Measurements from ENCODE around the gene LIFR.
"Not testable (repeated sequence)": the region's sequence is repeated elsewhere in the genome, so short reads cannot be mapped to it uniquely, and the experiment has no call there.

Gene LIFR
- total RNA-seq: 0 to 1.6 (median 0.18) reads per million in 18 experiments

GRCh38 chr5:38556599-38557307 lies at the start of gene LIFR:
Gene LIFR, minus strand, starts transcription at chr5:38556646. Its CDS starts 25,999 bp downstream, at chr5:38530647.
- peak in 1 of 2 donors; percentile 4 for DNase-seq

GRCh38 chr5:38605610-38606009 lies 49.2 kb upstream of the LIFR start:
- DNase-seq: no peak

GRCh38 chr5:38603691-38604090 lies 47.2 kb upstream of the LIFR start:
- no peak for DNase-seq

GRCh38 chr5:38602641-38603040 lies 46.2 kb upstream of the LIFR start:
- DNase-seq: no peak

- no peak for DNase-seq
Observed at GRCh38 chr5:38601863-38602298, 45.4 kb upstream of the LIFR start.

- DNase-seq: no peak
Observed at GRCh38 chr5:38601133-38601862, 44.9 kb upstream of the LIFR start.

DNA sequence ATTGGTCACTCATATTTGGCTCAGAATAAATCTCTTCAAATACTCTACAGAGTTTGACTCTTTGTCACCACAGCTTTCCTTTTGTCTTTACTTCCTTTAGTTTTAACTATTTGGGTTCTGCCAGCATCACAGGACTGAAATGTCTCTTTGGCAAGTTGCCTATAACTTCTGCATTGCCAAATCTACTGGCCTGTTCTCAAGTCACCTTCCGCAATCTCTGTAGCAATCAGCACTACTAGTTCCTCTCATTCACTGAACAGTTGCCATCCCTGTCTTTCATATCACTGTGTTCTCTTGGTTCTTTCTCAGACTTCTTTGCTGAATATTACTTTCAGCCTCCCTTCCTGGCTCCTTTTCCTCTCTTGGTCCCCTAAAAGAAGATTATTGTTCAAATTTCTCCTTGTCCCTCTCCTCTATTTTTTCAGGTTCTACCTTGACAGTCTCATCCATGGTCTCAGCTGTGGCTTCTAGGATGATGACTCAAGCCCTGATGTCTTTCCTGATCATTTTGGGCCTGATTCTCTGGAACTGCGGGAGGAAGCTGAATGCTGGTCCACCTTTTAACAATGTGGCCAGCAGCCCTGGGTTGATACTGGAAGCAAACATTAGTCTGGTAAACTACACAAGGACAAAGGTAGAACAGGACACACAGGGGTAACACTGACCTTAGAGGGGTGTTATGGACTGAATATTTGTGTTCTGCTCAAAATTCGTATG lies 44.0 kb upstream of the LIFR start:
- peak; percentile 71 to 77 for DNase-seq

GRCh38 chr5:38599751-38600150 lies 43.3 kb upstream of the LIFR start:
- DNase-seq: not testable (repeated sequence)

- DNase-seq: no peak
Observed at GRCh38 chr5:38598994-38599617, 42.7 kb upstream of the LIFR start.

DNA sequence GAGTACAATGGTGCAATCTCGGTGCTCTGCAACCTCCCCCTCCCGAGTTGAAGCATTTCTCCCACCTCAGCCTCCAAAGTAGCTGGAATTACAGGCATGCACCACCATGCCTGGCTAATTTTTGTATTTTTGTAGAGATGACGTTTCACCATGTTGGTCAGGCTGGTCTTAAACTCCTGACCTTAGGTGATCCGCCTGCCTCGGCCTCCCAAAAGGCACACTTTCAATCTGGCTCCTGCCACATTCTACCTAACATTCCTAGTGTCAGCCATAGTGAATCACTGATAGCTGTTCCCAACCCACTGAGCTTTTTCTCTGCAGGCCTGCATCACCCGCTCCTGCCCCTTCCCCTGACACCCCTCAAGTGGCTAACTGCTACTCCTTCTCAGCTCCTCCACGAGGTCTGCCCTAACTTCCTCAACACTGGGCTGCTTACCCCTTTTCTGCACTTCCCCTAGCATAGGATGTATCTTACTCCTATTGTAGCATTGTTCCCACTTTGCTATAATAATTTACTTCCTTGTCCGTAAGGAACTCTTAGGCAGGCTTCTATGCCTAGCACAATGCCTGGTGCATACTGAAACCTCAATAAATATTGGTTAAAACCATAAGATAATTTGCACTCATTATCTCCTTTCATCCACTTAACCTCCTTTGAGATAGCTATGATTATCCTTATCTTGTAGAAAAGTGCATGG lies 42.0 kb upstream of the LIFR start:
- DNase-seq: no peak

- DNase-seq: no peak
Observed at GRCh38 chr5:38596981-38597380, 40.5 kb upstream of the LIFR start.

DNA sequence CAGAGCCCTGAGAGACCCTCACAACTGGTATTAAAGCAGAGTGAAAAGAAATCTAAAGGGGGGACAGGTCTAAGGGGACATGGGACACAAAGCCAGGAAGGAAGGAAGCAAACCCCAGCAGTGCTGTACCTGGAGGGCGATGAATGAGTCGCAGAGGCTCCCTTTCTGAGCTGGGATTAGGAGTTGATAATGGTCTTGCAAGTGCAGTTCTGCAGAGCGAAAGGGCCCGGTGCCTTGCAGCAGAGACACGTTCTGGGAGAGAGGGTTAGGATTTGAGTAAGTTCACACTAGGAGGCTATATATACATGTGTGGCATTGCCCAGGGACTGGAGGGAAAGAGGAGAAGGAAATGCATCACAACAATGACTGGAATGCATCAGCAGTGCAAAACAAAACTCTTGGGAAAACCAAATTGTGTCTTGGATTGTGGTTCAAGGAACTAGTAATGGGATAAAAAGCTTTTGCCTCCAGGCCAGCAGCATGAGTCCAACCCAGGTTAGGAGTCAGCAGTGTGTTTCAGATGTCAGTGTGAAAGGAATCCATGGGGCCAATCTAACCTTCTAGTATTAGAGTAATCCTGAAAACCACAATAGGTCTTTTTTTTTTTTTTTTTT lies 38.8 kb upstream of the LIFR start:
- DNase-seq: no peak

- DNase-seq: no peak
Observed at GRCh38 chr5:38593959-38594358, 37.5 kb upstream of the LIFR start.

- no peak for DNase-seq
Observed at GRCh38 chr5:38591523-38591849, 35.0 kb upstream of the LIFR start.

GRCh38 chr5:38590838-38591522 lies 34.5 kb upstream of the LIFR start:
- no peak for DNase-seq

DNA sequence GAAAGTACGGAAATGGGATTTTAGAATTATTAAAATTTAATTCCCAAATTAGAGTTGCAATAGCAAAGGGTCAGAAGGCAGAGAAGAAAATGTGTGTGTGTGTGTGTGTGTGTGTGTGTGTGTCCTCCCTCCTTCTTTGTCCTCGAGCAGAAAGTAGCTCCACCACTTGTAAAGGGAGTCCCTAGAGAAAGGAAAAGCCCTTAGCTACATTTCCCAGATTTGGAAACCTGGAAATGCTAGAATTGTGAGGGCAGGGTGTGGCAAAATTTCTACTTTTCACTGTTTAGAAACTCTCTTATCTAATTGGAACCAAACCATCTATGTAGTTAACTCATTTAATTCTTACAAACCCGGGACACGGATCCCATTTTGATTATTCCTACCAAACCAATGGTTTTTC lies 33.2 kb upstream of the LIFR start:
- DNase-seq: no peak

DNA sequence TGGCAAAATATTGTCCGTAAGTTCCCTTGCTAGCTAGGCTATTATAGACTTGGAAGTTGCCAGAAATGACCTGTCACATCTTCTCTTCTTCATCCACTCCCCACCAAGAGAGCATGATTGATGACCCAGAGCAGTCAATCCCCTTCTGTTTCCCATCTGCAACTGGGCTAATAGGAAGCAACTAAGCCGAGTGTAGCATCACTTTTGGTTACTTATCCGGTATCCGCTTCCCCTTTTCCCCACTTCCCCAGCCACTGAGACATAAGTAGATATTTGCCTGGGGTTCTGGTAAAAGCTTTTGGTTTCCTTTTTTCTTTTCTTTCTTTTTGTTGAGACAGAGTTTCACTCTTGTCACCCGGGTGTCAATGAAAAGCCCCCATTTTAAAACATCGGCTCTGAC lies 29.4 kb upstream of the LIFR start:
- DNase-seq: peak in 1 of 2 donors; percentile 3

- DNase-seq: no peak
Observed at GRCh38 chr5:38583500-38583899, 27.1 kb upstream of the LIFR start.

- no peak for DNase-seq
Observed at GRCh38 chr5:38582975-38583319, 26.5 kb upstream of the LIFR start.

- no peak for DNase-seq
Observed at GRCh38 chr5:38582293-38582974, 26.0 kb upstream of the LIFR start.

- DNase-seq: no peak
Observed at GRCh38 chr5:38581597-38581996, 25.2 kb upstream of the LIFR start.

All from inflammatory macrophage (primary cell).